Spleen (tissue), 7 donors: ENCODE measurements around the gene POLR2A.

Experiments used
- CTCF ChIP-seq, 11 experiments: fragments of 200-600 bp in 7 of 11; fragments of 450-650 bp in 4 of 11; sonication (generic) in 4 of 11; IDR thresholded peaks in 8 of 11; conservative IDR thresholded peaks in 3 of 11; 1 replicate in 7 of 11; 2 replicates in 4 of 11; pipeline versions ENCODE4 v1.4.0 to v1.8.0; 2016 to 2021; ENCODE audit warnings: antibody characterized with exemption in 11 of 11, inconsistent platforms in 4 of 11, mild to moderate bottlenecking in 1 of 11
- POLR2AphosphoS5 ChIP-seq, 3 donors: sonication (generic); formaldehyde crosslinking; IDR thresholded peaks; one replicate each; pipeline ENCODE4 v1.5.1; 2017; ENCODE audit warnings: antibody characterized with exemption in 3 of 3
- donor health status: DM: no; HTN: no; CAD: no; lungs with moderate emphysema.
- donor health status: DM: no; HTN: no; CAD: no.
- donor health status: DM: no; HTN: no; CAD: no.

GRCh38 chr17:7496470-7497183 lies 12.5 kb downstream of the POLR2A start:
- no peak for TF ChIP-seq CTCF (IDR thresholded peaks at IDR 0.05 in 8 of 11, conservative IDR thresholded peaks at IDR 0.05 in 3 of 11)
- peak; percentile 29 to 67 (median 51) for TF ChIP-seq POLR2AphosphoS5 (IDR thresholded peaks at IDR 0.05)
